Measurements from ENCODE around the gene FHIT. TPM values are rescaled to one million over a fixed set of nuclear protein-coding genes. Genes with fewer than 3 reads are reported as not detected.

The FHIT gene
- total and polyA plus RNA-seq, 2 of the 4 experiments (the other 2 are of a cell fraction), result 0.07 TPM; not detected in 1

- no peaks in the 10 kb centered on the region for H3K4me1 ChIP-seq (ENCODE audit: control insufficient read depth, insufficient read depth, low read length)
- H4K8ac ChIP-seq (ENCODE audit: low read depth in 2 of 2, low read length in 2 of 2), result no peak overlapping the region
- ATAC-seq (ENCODE audit: low read depth), result no peak
- in situ Hi-C loops (cut with MboI; ENCODE audit: low sequenced_read_pairs) (no loop called here), dilution Hi-C loops (cut with HindIII; ENCODE audit: low sequenced_read_pairs, unreplicated experiment) (no loop called here), intact Hi-C loops (cut with micrococcal nuclease) (no loop called here)
- H2BK5ac ChIP-seq (ENCODE audit: low read depth, low read length, poor library complexity, severe bottlenecking), result no peak overlapping the region
- TF ChIP-seq CHD1 (IDR thresholded peaks at IDR 0.05; ENCODE audit: low read depth, low read length), result no peak
- no peak for TF ChIP-seq POLR2A (IDR thresholded peaks at IDR 0.05; ENCODE audit: low read depth, low read length)
- no peak for TF ChIP-seq SMC3 (IDR thresholded peaks at IDR 0.05; ENCODE audit: low read depth, low read length)
- no peak for TF ChIP-seq ELK1 (IDR thresholded peaks at IDR 0.05; ENCODE audit: borderline replicate concordance, low read depth, low read length)
- no peak for TF ChIP-seq MXI1 (IDR thresholded peaks at IDR 0.05; ENCODE audit: borderline replicate concordance, low read depth, low read length)
- TF ChIP-seq RAD21 (IDR thresholded peaks at IDR 0.05; ENCODE audit: low read length), result no peak
- no peak for TF ChIP-seq NFE2L2 (IDR thresholded peaks at IDR 0.05; ENCODE audit: low read depth, low read length)
- TF ChIP-seq USF2 (IDR thresholded peaks at IDR 0.05; ENCODE audit: low read depth, low read length), result no peak
- no peak for TF ChIP-seq BHLHE40 (IDR thresholded peaks at IDR 0.05; ENCODE audit: low read depth, low read length)
- no peak for TF ChIP-seq CEBPB (IDR thresholded peaks at IDR 0.05; ENCODE audit: low read depth, low read length)
- TF ChIP-seq RCOR1 (IDR thresholded peaks at IDR 0.05; ENCODE audit: insufficient replicate concordance, low read length), result no peak
- no peaks in the 10 kb centered on the region for H3K9me3 ChIP-seq (ENCODE audit: control insufficient read depth, insufficient read depth, low read length)
- H2AK9ac ChIP-seq (replicated peaks; ENCODE audit: low read depth, low read length, poor library complexity), result no peak overlapping the region
- H2BK120ac ChIP-seq (ENCODE audit: low read depth, low read length), result no peak overlapping the region
- no peak overlapping the region for H2AFZ ChIP-seq (replicated peaks; ENCODE audit: low read length, poor library complexity)
- no peaks in the 10 kb centered on the region for H4K20me1 ChIP-seq (ENCODE audit: insufficient read depth, low read length)
- H2BK15ac ChIP-seq (ENCODE audit: low read depth, low read length), result no peak overlapping the region
- no peak overlapping the region for H3K9ac ChIP-seq (ENCODE audit: low read depth, low read length)
- H3K18ac ChIP-seq (ENCODE audit: low read depth, low read length), result no peak overlapping the region
- ChIA-PET POLR2A (ENCODE audit: unreplicated experiment) (no interaction called here), CTCF (no interaction called here)
- H2AK5ac ChIP-seq (ENCODE audit: low read depth, low read length), result no peak overlapping the region
- no peak overlapping the region for H3K4ac ChIP-seq (ENCODE audit: low read depth, low read length)
- no peak overlapping the region for H2BK20ac ChIP-seq (ENCODE audit: low read depth, low read length)
- H3K9me1 ChIP-seq (ENCODE audit: insufficient read depth, low read length), result no peaks in the 10 kb centered on the region
- no TSS peak for BruUV-seq (replicated peaks)
- no peak overlapping the region for H3K23ac ChIP-seq (ENCODE audit: low read depth, low read length)
- no peak overlapping the region for H3K4me2 ChIP-seq (ENCODE audit: low read depth, low read length)
- H3K4me3 ChIP-seq (ENCODE audit: insufficient read depth, low read depth, low read length), result no peak overlapping the region
- no peaks in the 10 kb centered on the region for H3K27me3 ChIP-seq (ENCODE audit: control insufficient read depth, insufficient read depth, low read length)
- no peak overlapping the region for H4K5ac ChIP-seq (ENCODE audit: low read depth, low read length)
- no peak overlapping the region for H3K27ac ChIP-seq (ENCODE audit: insufficient read depth, low read length)
- no peaks in the 10 kb centered on the region for H3K79me1 ChIP-seq (ENCODE audit: low read depth in 1 of 2, low read length in 2 of 2)
- H4K91ac ChIP-seq (ENCODE audit: insufficient read depth, low read depth, low read length), result no peak overlapping the region
- no peak for DNase-seq
- no peak overlapping the region for H3K56ac ChIP-seq (ENCODE audit: extremely low read depth, insufficient read depth, low read length)
- no peaks in the 10 kb centered on the region for H3K36me3 ChIP-seq (ENCODE audit: control insufficient read depth, insufficient read depth, low read length)
- no peak overlapping the region for H3K14ac ChIP-seq (replicated peaks; ENCODE audit: low read depth, low read length)
- WGBS, 2 experiments (ENCODE audit: extremely low coverage in 2 of 2, insufficient read length in 1 of 2), result no CpG with 5 or more reads among the region's 2 CpGs
Observed at GRCh38 chr3:60490992-60491391, 760.3 kb downstream of the FHIT start.
